ENCODE data around the gene GPC6. TPM values are rescaled to one million over a fixed set of nuclear protein-coding genes. Genes with fewer than 3 reads are reported as not detected.

GPC6 gene
- total and polyA plus RNA-seq, 10 donors, result 0.22 to 9.3 (median 4.5) TPM

DNA sequence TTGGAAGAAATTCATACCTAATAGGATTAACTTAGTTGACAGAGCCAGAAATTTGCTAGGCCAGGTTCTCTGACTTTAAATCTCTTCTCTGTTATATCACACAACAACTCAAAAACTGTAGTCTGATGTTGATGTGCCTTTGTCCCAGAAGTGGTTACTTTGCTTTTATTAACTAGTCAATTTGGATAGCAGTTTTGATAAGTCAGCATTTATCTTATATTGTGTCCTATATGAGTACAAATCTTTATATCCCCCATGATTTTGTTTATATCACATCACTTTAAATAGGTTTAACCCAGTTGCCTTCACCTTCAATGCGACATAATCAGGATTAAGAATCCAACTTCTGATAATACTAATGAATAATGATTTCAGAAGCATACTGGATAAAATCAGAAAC lies 459.3 kb downstream of the GPC6 start:
- intact Hi-C loops (cut with DNase I; ENCODE audit: low total_unique reads), result no loop called here
- Histone ChIP-seq H3K27ac (no peak overlapping the region), H3K36me3 (no peaks in the 10 kb centered on the region), H3K4me3 (no peak overlapping the region), H3K27me3 (replicated peaks in 1 of 7) (no peaks in the 10 kb centered on the region), H3K9me3 (no peaks in the 10 kb centered on the region), H3K4me1 (no peaks in the 10 kb centered on the region)
- no peak for DNase-seq
- no peak for TF ChIP-seq POLR2AphosphoS5 (IDR thresholded peaks at IDR 0.05)
- TF ChIP-seq, protein P1, sequence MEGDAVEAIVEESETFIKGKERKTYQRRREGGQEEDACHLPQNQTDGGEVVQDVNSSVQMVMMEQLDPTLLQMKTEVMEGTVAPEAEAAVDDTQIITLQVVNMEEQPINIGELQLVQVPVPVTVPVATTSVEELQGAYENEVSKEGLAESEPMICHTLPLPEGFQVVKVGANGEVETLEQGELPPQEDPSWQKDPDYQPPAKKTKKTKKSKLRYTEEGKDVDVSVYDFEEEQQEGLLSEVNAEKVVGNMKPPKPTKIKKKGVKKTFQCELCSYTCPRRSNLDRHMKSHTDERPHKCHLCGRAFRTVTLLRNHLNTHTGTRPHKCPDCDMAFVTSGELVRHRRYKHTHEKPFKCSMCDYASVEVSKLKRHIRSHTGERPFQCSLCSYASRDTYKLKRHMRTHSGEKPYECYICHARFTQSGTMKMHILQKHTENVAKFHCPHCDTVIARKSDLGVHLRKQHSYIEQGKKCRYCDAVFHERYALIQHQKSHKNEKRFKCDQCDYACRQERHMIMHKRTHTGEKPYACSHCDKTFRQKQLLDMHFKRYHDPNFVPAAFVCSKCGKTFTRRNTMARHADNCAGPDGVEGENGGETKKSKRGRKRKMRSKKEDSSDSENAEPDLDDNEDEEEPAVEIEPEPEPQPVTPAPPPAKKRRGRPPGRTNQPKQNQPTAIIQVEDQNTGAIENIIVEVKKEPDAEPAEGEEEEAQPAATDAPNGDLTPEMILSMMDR (IDR thresholded peaks at IDR 0.05 in 8 of 11, conservative IDR thresholded peaks at IDR 0.05 in 3 of 11), result no peak
- TF ChIP-seq POLR2A (IDR thresholded peaks at IDR 0.05), result no peak
- 88 to 94% (median 93%) methylated on average over 1 of the region's 1 CpG for WGBS, 5 donors

DNA sequence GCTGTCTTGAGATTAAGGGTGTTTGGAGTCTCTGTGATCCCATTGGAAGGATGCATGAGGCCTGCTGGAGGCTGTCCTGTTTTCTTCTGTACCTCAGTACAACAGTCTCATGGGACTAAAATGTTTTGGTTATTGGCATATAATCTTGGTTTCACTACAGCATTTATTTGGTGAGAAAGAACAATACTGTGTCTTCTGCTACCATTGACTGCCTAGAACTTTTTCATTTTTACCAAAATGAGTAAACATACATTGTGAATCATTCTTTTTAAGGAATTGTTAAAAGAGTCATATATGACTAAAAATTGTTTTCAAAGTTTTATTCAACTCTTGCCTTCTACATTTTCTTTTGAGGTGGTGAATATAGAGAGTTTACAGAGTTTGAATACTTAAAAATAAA lies 459.8 kb downstream of the GPC6 start:
- no peak for TF ChIP-seq POLR2AphosphoS5 (IDR thresholded peaks at IDR 0.05)
- TF ChIP-seq POLR2A (IDR thresholded peaks at IDR 0.05), result no peak
- TF ChIP-seq, protein P1 (IDR thresholded peaks at IDR 0.05 in 8 of 11, conservative IDR thresholded peaks at IDR 0.05 in 3 of 11), result no peak
- no peaks in the 10 kb centered on the region for H3K4me1 ChIP-seq
- H3K27me3 ChIP-seq (replicated peaks in 1 of 7), result no peaks in the 10 kb centered on the region
- no peak overlapping the region for H3K27ac ChIP-seq
- H3K9me3 ChIP-seq, result no peaks in the 10 kb centered on the region
- intact Hi-C loops (cut with DNase I; ENCODE audit: low total_unique reads), result no loop called here
- DNase-seq, result no peak
- no peak overlapping the region for H3K4me3 ChIP-seq
- no peaks in the 10 kb centered on the region for H3K36me3 ChIP-seq

- DNase-seq, result no peak
- no peak for TF ChIP-seq POLR2A (IDR thresholded peaks at IDR 0.05)
- no peak for TF ChIP-seq POLR2AphosphoS5 (IDR thresholded peaks at IDR 0.05)
- TF ChIP-seq, protein P1 (IDR thresholded peaks at IDR 0.05 in 8 of 11, conservative IDR thresholded peaks at IDR 0.05 in 3 of 11), result no peak
- intact Hi-C loops (cut with DNase I; ENCODE audit: low total_unique reads), result no loop called here
- Histone ChIP-seq H3K4me1 (no peaks in the 10 kb centered on the region), H3K27me3 (replicated peaks in 1 of 7) (no peaks in the 10 kb centered on the region), H3K4me3 (no peak overlapping the region), H3K27ac (no peak overlapping the region), H3K9me3 (no peaks in the 10 kb centered on the region), H3K36me3 (no peaks in the 10 kb centered on the region)
Observed at GRCh38 chr13:93687261-93687660, 460.7 kb downstream of the GPC6 start.

DNA sequence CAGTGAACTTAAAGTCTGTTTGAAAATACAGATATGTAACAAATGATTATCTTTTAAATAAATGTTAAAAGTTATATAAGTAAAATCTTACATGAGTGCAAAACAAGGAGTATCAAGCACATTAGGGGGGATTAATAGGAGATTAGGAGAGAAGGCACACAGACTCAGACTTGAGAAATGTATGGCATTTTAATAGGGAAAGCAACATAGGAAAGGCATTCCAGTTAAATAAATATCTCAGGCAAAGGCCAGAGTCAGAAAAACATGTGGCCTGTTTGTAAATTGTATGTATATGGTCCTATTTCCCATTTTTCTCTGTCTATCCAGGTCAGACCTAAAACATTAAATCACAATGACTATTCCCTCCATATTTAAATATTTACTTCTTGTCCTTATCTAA lies 462.7 kb downstream of the GPC6 start:
- Histone ChIP-seq H3K36me3 (no peaks in the 10 kb centered on the region), H3K27me3 (replicated peaks in 1 of 7) (no peaks in the 10 kb centered on the region), H3K4me3 (no peak overlapping the region), H3K9me3 (no peaks in the 10 kb centered on the region), H3K4me1 (no peaks in the 10 kb centered on the region), H3K27ac (no peak overlapping the region)
- intact Hi-C loops (cut with DNase I; ENCODE audit: low total_unique reads), result no loop called here
- TF ChIP-seq POLR2A (IDR thresholded peaks at IDR 0.05) (no peak), POLR2AphosphoS5 (IDR thresholded peaks at IDR 0.05) (no peak)
- TF ChIP-seq, protein P1 (IDR thresholded peaks at IDR 0.05 in 8 of 11, conservative IDR thresholded peaks at IDR 0.05 in 3 of 11), result no peak
- DNase-seq, result no peak
